GM19467 (cell line): ENCODE data around the gene FOXO3.

ENCODE experiments used
- ATAC-seq: cut with Tn5 transposase; IDR thresholded peaks from one replicate; pipeline ENCODE4 v1.9.1; 2021; ENCODE audit warnings: mild to moderate bottlenecking, moderate library complexity; ENCODE audit not compliant: unreplicated experiment

Gene FOXO3

GRCh38 chr6:108574457-108575141, 13.9 kb downstream of the FOXO3 start:
- no peak for ATAC-seq

- ATAC-seq: no peak
These were observed 15.3 kb downstream of the FOXO3 start for GRCh38 chr6:108575905-108576494.

- ATAC-seq: no peak
These were observed 16.0 kb downstream of the FOXO3 start for GRCh38 chr6:108576709-108577108.

GRCh38 chr6:108578166-108578565, 17.4 kb downstream of the FOXO3 start:
- no peak for ATAC-seq

GRCh38 chr6:108578595-108579327, 18.0 kb downstream of the FOXO3 start:
- ATAC-seq: no peak

GRCh38 chr6:108579328-108579721, 18.6 kb downstream of the FOXO3 start:
- ATAC-seq: no peak

- ATAC-seq: no peak
These were observed 19.9 kb downstream of the FOXO3 start for GRCh38 chr6:108580646-108581045.

- ATAC-seq: no peak
These were observed 20.7 kb downstream of the FOXO3 start for GRCh38 chr6:108581237-108581931.

- ATAC-seq: no peak
These were observed 21.3 kb downstream of the FOXO3 start for GRCh38 chr6:108581932-108582475.

- ATAC-seq: no peak
These were observed 21.9 kb downstream of the FOXO3 start for GRCh38 chr6:108582618-108583017.

GRCh38 chr6:108584323-108584722, 23.6 kb downstream of the FOXO3 start:
- no peak for ATAC-seq

GRCh38 chr6:108585359-108585758, 24.6 kb downstream of the FOXO3 start:
- no peak for ATAC-seq

GRCh38 chr6:108585921-108586536, 25.3 kb downstream of the FOXO3 start:
- ATAC-seq: no peak

GRCh38 chr6:108587258-108588059, 26.7 kb downstream of the FOXO3 start:
- ATAC-seq: no peak

GRCh38 chr6:108588586-108588985, 27.9 kb downstream of the FOXO3 start:
- ATAC-seq: no peak

- no peak for ATAC-seq
These were observed 28.6 kb downstream of the FOXO3 start for GRCh38 chr6:108589244-108589791.

- no peak for ATAC-seq
These were observed 30.5 kb downstream of the FOXO3 start for GRCh38 chr6:108591040-108591816.

- ATAC-seq: peak; percentile 70
These were observed 31.9 kb downstream of the FOXO3 start for GRCh38 chr6:108592371-108593337.
